Heart left ventricle (tissue), 16 donors: ENCODE results near the gene TNRC6C. TPM values are rescaled to one million over a fixed set of nuclear protein-coding genes. Genes with fewer than 3 reads are reported as not detected.

Experiments used
- ATAC-seq, 4 donors: fragments of 200-7000 bp; cut with Tn5 transposase; one replicate each; pipeline ENCODE4 v1.9.1; 2020 to 2022; ENCODE audit warnings: moderate library complexity in 4 of 4, mild to moderate bottlenecking in 3 of 4, moderate number of reproducible peaks in 1 of 4
- DNase-seq, 5 donors: peaks; one replicate each; pipeline ENCODE4 v3.0.0-alpha.2; 2020
- H3K27ac ChIP-seq, 12 donors: fragments of 200-600 bp; sonication (generic) in 4 of 12; one replicate each; pipeline versions ENCODE4 v1.5.0 to v1.8.0; 2016 to 2022; ENCODE audit warnings: mild to moderate bottlenecking in 2 of 12
- H3K27me3 ChIP-seq, 9 donors: fragments of 200-600 bp; sonication (generic) in 2 of 9; one replicate each; pipeline versions ENCODE4 v1.5.1 to v1.8.0; 2016 to 2022; ENCODE audit warnings: mild to moderate bottlenecking in 3 of 9
- H3K36me3 ChIP-seq, 9 donors: fragments of 200-600 bp; sonication (generic) in 2 of 9; one replicate each; pipeline versions ENCODE4 v1.5.0 to v1.8.0; 2018 to 2022; ENCODE audit warnings: mild to moderate bottlenecking in 2 of 9
- H3K4me1 ChIP-seq, 12 donors: fragments of 200-600 bp; sonication (generic) in 4 of 12; one replicate each; pipeline versions ENCODE4 v1.5.0 to v1.8.0; 2016 to 2022; ENCODE audit warnings: mild to moderate bottlenecking in 3 of 12
- H3K4me3 ChIP-seq, 12 donors: fragments of 200-600 bp; sonication (generic) in 4 of 12; one replicate each; pipeline versions ENCODE4 v1.5.0 to v1.8.0; 2017 to 2022; ENCODE audit warnings: mild to moderate bottlenecking in 9 of 12, moderate library complexity in 4 of 12
- H3K9me3 ChIP-seq, 12 donors: fragments of 200-600 bp; sonication (generic) in 4 of 12; one replicate each; pipeline versions ENCODE4 v1.5.0 to v1.8.0; 2016 to 2022; ENCODE audit warnings: mild to moderate bottlenecking in 1 of 12
- CTCF ChIP-seq, 12 donors: fragments of 200-600 bp; sonication (generic) in 4 of 12; IDR thresholded peaks; one replicate each; pipeline versions ENCODE4 v1.5.0 to v1.8.0; 2018 to 2022; ENCODE audit warnings: antibody characterized with exemption in 12 of 12, mild to moderate bottlenecking in 5 of 12
- POLR2A ChIP-seq, 2 donors: fragments of 450-650 bp; IDR thresholded peaks; one replicate each; pipeline ENCODE4 v1.6.1; 2017; ENCODE audit warnings: antibody characterized with exemption in 2 of 2, mild to moderate bottlenecking in 2 of 2, moderate library complexity in 2 of 2
- WGBS, 4 donors: extraction: QIAGEN DNeasy Blood & Tissue Kit in 2 of 4; methylation state at CpG; one replicate each; pipeline versions ENCODE4 v1.1.5 to v1.1.7; 2013 to 2018; 5-methylcytosine and 5-hydroxymethylcytosine counted together
- intact Hi-C, 10 donors: fragments of 100-400 bp; cut with DNase I; formaldehyde crosslinking; loops; one replicate each; pipeline versions ENCODE4 v1.11.1 to v1.14.2; 2022
- polyA plus RNA-seq, 2 donors: library from polyadenylated mRNA; stranded (reverse); fragments of 200-250 nt; gene quantifications; one replicate each; pipeline ENCODE4 v1.2.3, GENCODE V29; 2013
- total RNA-seq, 9 donors: library from RNA; depleted of rRNA in 2 of 9; stranded (reverse); fragments of >200 nt in 2 of 9; fragmentation: NEBNext Ultra II Directional in 3 of 9; extraction: Animal tissue kit (Norgen Biotek cat#: 25700) in 3 of 9; gene quantifications; one replicate each; pipeline versions ENCODE4 v1.1.0 to v1.2.4, GENCODE V29; 2016 to 2023
- donor health status: ischemic (EF 13 %, LVEDD 7.1; RV severe dilation, severe dysfunction).
- donor health status: healthy with polysubstance abuse.
- donor health status: DM: no; HTN: yes; CAD: no.
- donor health status: DM: no; HTN: no; CAD: no.
- donor health status: ischemic (EF 25% LVEDD 6.9; RV normal size, moderate dysfunction).
- donor health status: ischemic (EF 25% LVEDD 5.7; RV mildly dilated, moderate dysfunction).
- donor health status: healthy.
- donor health status: DM: yes; HTN: yes; CAD: no.
- donor health status: ischemic (EF 35%, LVEDD 5.7; RV mildly dilated, moderate dysfunction).
- donor health status: nonischemic (EF 11% LVEDD 7.7; RV severe dilation, severe dysfunction).
- donor health status: DM: yes; HTN: yes; CAD: no.
- donor health status: PGD.
- donor health status: ischemic (EF 29% LVEDD 5.4; RV normal size, mild dysfunction).
- donor health status: nonischemic (EF 23%, LVEDD 6.1; RV moderate dilation, normal function).

Gene TNRC6C
- total and polyA plus RNA-seq, 11 donors, result 7.7 to 24.7 (median 19.0) TPM

GRCh38 chr17:78129351-78130089 is 171.0 kb downstream of the TNRC6C start:
- intact Hi-C loops, result loop anchor here in 8 of 10 donors (5.0 kb wide), 3 partner anchors 43 to 123 kb away; no protein-coding TSS in a partner anchor
- peaks cover 14 to 91% (median 63%) of the 10 kb centered on the region in 12 donors for H3K4me1 ChIP-seq
- no peak for ATAC-seq
- H3K27me3 ChIP-seq, result peaks cover 0 to 4% (median 0%) of the 10 kb centered on the region in 9 donors
- peak in 2 of 5 donors; percentile 22 to 58 for DNase-seq
- peaks cover 0 to 33% (median under 1%) of the 10 kb centered on the region in 9 donors for H3K36me3 ChIP-seq
- H3K9me3 ChIP-seq, result no peaks in the 10 kb centered on the region
- WGBS, 4 donors, result 81 to 95% (median 86%) methylated on average over 4 of the region's 4 CpGs
- peak overlapping the region in 3 of 12 donors; percentile 86 to 93 (median 87) for H3K4me3 ChIP-seq
- TF ChIP-seq CTCF (IDR thresholded peaks at IDR 0.05), result no peak
- no peak for TF ChIP-seq POLR2A (IDR thresholded peaks at IDR 0.05)
- H3K27ac ChIP-seq, result peak overlapping the region in 11 of 12 donors; percentile 34 to 98 (median 92)

GRCh38 chr17:78130090-78130436 is 171.6 kb downstream of the TNRC6C start:
- DNase-seq, result no peak
- Histone ChIP-seq H3K36me3 (peaks cover 0 to 33% (median 0%) of the 10 kb centered on the region in 9 donors), H3K4me1 (peaks cover 14 to 90% (median 58%) of the 10 kb centered on the region in 12 donors), H3K27ac (peak overlapping the region in 9 of 12 donors; percentile 14 to 98 (median 55)), H3K9me3 (no peaks in the 10 kb centered on the region), H3K4me3 (peak overlapping the region in 2 of 12 donors; percentile 43 to 87), H3K27me3 (peaks cover 0 to 4% (median 0%) of the 10 kb centered on the region in 9 donors)
- 35 to 75% (median 42%) methylated on average over 2 to 5 of the region's 5 CpGs for WGBS, 4 donors
- intact Hi-C loops, result no loop called here
- no peak for ATAC-seq
- no peak for TF ChIP-seq CTCF (IDR thresholded peaks at IDR 0.05)
- TF ChIP-seq POLR2A (IDR thresholded peaks at IDR 0.05), result no peak

GRCh38 chr17:78130437-78131101 is 172.1 kb downstream of the TNRC6C start, which contains the start of gene TMC8:
Gene TMC8 (plus strand): TSS chr17:78130771. CDS start chr17:78131589, 818 bp downstream.
- peak in 2 of 5 donors; percentile 49 to 67 for DNase-seq
- Histone ChIP-seq H3K4me3 (peak within 1 kb of the TSS in 10 of 12 donors; percentile 16 to 87 (median 36)), H3K36me3 (peaks cover 0 to 33% (median 0%) of the 10 kb centered on the region in 9 donors), H3K9me3 (no peaks in the 10 kb centered on the region), H3K27me3 (peaks cover 0 to 4% (median 0%) of the 10 kb centered on the region in 9 donors), H3K27ac (peak within 1 kb of the TSS in 9 of 12 donors; percentile 14 to 98 (median 92)), H3K4me1 (peaks cover 12 to 85% (median 52%) of the 10 kb centered on the region in 12 donors)
- peak in 1 of 4 donors; percentile 7 for ATAC-seq
- intact Hi-C loops, result no loop called here
- TF ChIP-seq CTCF (IDR thresholded peaks at IDR 0.05) (no peak), POLR2A (IDR thresholded peaks at IDR 0.05) (no peak)
- WGBS, 4 donors, result 64 to 75% (median 65%) methylated on average over 10 of the region's 10 CpGs
